SHP77 (cell line): ENCODE data around the gene KDM3B.

ENCODE experiments used
- DNase-seq, 2 experiments: peaks; one replicate each; lab custom pipeline; 2025; lab: John Stamatoyannopoulos, UW

KDM3B gene

GRCh38 chr5:138452720-138453119 lies 100.2 kb downstream of the KDM3B start:
- no peak for DNase-seq

- DNase-seq = no peak
Observed at GRCh38 chr5:138453590-138453989, 101.1 kb downstream of the KDM3B start.

- DNase-seq = no peak
Observed at GRCh38 chr5:138454121-138454520, 101.6 kb downstream of the KDM3B start.

- DNase-seq = no peak
Observed at GRCh38 chr5:138455232-138455930, 102.9 kb downstream of the KDM3B start.

- no peak for DNase-seq
Observed at GRCh38 chr5:138457531-138458275, 105.2 kb downstream of the KDM3B start.

GRCh38 chr5:138458384-138458783 lies 105.9 kb downstream of the KDM3B start:
- DNase-seq = no peak

GRCh38 chr5:138458856-138459255 lies 106.4 kb downstream of the KDM3B start:
- DNase-seq = no peak

GRCh38 chr5:138459311-138459933 lies 106.9 kb downstream of the KDM3B start:
- DNase-seq = no peak

GRCh38 chr5:138460032-138460693 lies 107.7 kb downstream of the KDM3B start:
- no peak for DNase-seq

- DNase-seq = no peak
Observed at GRCh38 chr5:138461343-138462125, 109.0 kb downstream of the KDM3B start.

GRCh38 chr5:138463419-138464007 lies 111.0 kb downstream of the KDM3B start:
- peak; percentile 8 to 46 for DNase-seq

- peak; percentile 86 to 90 for DNase-seq
Observed at GRCh38 chr5:138464008-138464387, 111.5 kb downstream of the KDM3B start.

GRCh38 chr5:138464388-138465260 lies 112.1 kb downstream of the KDM3B start:
- DNase-seq = peak; percentile 98

- peak; percentile 81 to 86 for DNase-seq
Observed at GRCh38 chr5:138465261-138466124, 113.0 kb downstream of the KDM3B start, which contains the start of gene EGR1. EGR1 (plus strand) TSS chr5:138465479; CDS start chr5:138465762, 283 bp downstream.

- DNase-seq = no peak
Observed at GRCh38 chr5:138466125-138466899, 113.8 kb downstream of the KDM3B start.

GRCh38 chr5:138466900-138467710 lies 114.6 kb downstream of the KDM3B start:
- no peak for DNase-seq

GRCh38 chr5:138467711-138468132 lies 115.2 kb downstream of the KDM3B start:
- DNase-seq = no peak
